ENCODE data around the gene CD6. TPM values are rescaled to one million over a fixed set of nuclear protein-coding genes. Genes with fewer than 3 reads are reported as not detected.

CD6 gene
- total RNA-seq, 1 donor from 2014 or later, result 4.2 TPM

- DNase-seq (ENCODE audit: low spot score), result no peak
These were observed 54.9 kb downstream of the CD6 start for GRCh38 chr11:61026121-61027031.

DNA sequence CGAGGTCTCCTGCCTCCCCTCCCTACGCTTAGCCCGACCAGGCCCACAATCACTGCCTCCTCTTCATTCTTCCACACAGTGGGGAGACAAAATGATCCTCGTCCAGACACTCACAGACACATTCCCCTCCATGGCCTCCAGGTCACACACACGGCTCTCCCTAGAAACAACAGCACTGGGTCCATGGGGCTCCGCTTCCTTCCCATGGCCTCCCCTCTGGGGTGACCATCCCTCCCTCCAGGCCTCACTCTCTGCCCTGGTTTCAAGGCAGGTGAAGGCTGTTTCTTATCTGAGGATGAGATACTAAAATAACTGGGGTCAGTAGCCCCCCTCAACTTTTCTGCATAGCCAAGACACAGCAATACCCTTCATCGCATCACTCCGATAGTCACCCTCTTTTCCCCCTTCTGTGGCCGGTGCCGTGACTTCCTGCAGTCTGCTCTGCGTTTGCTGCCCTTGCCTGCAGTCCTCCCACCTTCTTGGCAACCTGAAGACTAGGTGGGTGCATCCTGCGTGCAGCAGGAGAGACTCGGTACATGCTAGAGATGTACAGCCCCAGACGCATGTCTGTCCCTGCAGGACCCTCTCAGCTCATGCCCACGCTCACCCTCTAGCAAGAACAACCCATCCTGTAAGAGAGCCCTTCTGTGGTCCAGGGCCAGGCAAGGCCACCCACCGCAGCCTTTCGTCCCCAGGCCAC lies 55.8 kb downstream of the CD6 start:
- no peak for DNase-seq (ENCODE audit: low spot score)

- no peak for DNase-seq (ENCODE audit: low spot score)
These were observed 56.8 kb downstream of the CD6 start for GRCh38 chr11:61028135-61028729.

DNA sequence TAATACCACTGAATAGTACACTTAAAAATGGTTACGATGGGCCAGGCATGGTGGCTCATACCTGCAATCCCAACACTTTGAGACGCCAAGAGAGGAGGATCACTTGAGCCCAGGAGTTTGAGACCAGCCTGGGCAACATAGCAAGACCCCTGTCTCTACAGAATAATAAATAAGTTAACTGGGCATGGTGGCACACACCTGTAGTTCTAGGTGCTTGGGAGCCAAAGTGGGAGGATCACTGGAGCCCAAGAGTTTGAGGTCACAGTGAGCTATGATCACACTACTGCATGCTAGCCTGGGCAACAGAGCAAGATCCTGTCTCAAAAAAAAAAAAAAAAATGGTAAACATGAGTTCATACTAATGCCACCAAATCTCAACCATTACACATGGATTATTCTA lies 61.3 kb downstream of the CD6 start:
- no peak for DNase-seq (ENCODE audit: low spot score)

- DNase-seq (ENCODE audit: low spot score), result no peak
These were observed 61.9 kb downstream of the CD6 start for GRCh38 chr11:61033417-61033816.

DNA sequence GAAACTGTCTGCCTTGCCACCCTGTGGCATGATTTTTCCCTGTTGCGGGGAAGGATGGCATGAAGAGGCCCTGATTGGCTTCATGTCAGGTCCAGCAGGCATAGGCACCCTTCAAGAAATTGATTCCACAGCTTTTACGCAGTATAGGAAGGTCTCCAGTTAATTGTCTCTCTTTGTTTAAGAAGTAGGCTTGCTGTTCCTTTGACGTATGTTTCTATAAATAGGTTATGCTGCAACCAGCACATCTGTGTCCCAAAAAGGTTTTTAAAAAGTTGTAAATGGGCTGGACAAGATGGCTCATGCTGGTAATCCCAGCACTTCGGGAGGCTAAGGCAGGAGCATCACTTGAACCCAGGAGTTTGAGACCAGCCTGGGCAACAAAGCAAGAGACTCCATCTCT lies 62.6 kb downstream of the CD6 start:
- DNase-seq (ENCODE audit: low spot score), result no peak

GRCh38 chr11:61034704-61035525 lies 63.4 kb downstream of the CD6 start:
- DNase-seq (ENCODE audit: low spot score), result no peak

DNA sequence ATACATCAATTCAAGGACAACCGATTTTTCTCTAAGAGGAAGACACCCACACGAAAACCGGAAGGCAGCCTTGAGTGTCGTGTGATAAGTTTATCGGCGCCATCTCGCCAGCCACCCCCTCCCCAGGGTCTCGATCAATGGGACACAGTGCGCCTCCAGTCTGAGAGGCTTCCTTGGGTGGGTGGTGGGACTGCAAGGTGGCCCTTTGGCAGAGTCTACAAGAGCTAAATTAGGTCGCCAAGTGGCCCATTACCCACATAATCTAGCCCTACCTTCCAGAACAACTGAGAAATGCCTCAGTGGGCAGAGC lies 64.0 kb downstream of the CD6 start:
- DNase-seq (ENCODE audit: low spot score), result no peak

DNA sequence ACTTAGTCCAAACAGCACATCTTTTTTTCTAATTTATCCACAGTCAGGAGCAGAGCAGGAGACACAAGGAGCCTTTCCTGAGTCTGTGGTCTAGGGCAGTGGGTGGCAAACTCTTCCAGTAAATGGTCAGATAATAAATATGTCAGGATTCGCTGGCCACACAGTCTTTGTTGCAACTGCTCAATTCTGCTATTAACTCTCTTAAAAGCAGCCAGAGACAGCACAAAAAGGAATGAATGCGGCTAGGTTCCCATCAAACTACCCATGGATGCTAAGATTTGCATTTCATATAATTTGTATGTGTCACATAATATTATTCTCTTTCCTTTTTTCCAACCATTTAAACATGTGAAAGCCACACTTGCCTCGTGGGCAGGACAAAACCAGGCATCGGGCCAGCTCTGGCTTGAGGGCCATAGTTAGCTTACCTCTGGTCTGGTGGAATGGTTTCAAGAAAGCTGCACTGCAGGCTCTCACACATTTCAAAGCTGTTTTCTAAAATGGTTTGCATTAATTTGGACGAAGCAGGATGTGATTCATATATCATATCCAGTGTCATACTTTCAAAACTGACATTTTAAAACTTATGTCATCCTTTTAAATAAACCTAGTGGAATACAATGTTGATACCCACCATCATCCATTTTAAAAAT lies 66.1 kb downstream of the CD6 start:
- DNase-seq (ENCODE audit: low spot score), result no peak

- DNase-seq (ENCODE audit: low spot score), result no peak
These were observed 68.4 kb downstream of the CD6 start for GRCh38 chr11:61039916-61040315.

GRCh38 chr11:61041755-61042518 lies 70.5 kb downstream of the CD6 start:
- no peak for DNase-seq (ENCODE audit: low spot score)

GRCh38 chr11:61042537-61042936 lies 71.1 kb downstream of the CD6 start:
- DNase-seq (ENCODE audit: low spot score), result no peak

DNA sequence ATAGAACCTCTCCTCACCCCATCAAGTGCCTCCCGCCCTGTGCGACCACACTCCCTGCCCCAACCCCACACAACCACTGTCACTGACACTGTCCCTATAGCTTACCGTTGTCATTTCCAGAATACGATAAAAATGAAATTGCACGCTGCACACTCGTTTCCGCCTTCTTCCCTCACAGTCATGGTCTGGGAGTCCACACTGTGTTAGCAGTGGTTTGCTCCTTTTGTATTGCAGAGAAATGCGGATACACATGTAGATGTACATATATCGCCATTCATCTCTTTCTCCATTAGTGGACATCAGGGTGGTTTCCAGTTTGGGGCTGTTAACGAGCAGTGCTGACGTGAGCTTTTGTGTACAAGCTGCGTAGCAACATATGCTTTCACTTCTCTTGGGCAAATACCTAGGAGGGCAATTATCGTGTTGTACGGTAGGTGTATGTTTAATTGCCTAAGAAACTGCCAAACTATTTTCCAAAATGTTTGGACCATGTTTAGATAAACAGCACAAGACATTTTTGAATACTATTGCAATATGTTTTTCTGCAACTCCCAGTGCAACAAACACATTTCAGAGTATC lies 71.6 kb downstream of the CD6 start:
- no peak for DNase-seq (ENCODE audit: low spot score)

DNA sequence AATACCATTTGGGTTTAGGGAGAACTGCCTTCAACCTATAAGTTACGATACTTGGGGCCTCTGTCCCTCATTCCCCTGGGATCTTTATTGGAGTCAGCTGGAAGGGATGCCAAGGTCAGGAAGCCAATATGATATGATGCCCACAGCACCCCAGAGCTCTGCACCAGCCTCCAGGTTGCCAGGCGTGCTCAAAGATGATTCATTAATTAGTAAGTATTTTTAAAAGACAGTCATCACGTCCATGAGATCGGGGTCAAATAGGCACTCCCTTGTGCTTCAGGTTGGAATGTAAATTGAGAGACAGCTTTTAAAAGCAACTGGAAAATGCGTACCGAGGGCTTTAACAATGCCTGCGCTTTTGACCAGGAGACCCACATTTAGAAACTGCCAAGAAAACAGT lies 73.8 kb downstream of the CD6 start:
- no peak for DNase-seq (ENCODE audit: low spot score)

GRCh38 chr11:61046833-61047232 lies 75.4 kb downstream of the CD6 start:
- no peak for DNase-seq (ENCODE audit: low spot score)

GRCh38 chr11:61048368-61049062 lies 77.0 kb downstream of the CD6 start:
- DNase-seq (ENCODE audit: low spot score), result no peak

DNA sequence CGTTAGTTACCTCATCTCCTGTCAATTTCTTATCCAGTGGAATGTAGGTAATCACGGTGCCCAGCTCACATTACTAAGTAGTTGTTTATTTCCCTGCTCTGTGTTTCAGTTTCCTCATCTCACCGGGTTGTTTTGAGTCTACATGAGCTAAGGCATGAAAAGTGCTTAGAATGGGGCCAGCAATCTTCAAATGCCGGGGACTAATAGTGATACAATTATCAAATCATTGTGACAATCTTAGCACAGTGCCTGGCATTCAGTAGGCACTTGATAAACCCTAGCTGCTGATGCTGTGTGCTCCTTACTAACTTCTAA lies 77.5 kb downstream of the CD6 start:
- DNase-seq (ENCODE audit: low spot score), result no peak

DNA sequence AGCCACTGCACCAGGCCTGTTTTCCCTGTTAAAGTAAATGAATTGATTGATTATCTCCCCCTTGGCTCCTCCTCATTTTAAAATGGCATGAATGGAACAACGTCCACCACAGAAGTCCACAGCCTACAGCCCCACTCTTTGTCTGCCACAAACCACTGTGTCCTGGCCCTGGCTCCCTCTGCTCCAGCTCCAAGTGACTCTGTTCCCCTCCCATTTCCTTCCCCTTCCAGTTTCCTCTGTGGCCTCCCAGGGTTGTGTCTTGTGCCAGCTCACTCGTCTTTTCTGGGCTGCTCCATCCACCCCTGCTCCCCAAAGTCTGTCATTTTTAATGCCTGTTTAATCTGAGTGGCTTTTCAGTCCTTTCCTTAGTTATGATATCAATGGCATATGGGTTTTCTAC lies 78.4 kb downstream of the CD6 start:
- DNase-seq (ENCODE audit: low spot score), result no peak

DNA sequence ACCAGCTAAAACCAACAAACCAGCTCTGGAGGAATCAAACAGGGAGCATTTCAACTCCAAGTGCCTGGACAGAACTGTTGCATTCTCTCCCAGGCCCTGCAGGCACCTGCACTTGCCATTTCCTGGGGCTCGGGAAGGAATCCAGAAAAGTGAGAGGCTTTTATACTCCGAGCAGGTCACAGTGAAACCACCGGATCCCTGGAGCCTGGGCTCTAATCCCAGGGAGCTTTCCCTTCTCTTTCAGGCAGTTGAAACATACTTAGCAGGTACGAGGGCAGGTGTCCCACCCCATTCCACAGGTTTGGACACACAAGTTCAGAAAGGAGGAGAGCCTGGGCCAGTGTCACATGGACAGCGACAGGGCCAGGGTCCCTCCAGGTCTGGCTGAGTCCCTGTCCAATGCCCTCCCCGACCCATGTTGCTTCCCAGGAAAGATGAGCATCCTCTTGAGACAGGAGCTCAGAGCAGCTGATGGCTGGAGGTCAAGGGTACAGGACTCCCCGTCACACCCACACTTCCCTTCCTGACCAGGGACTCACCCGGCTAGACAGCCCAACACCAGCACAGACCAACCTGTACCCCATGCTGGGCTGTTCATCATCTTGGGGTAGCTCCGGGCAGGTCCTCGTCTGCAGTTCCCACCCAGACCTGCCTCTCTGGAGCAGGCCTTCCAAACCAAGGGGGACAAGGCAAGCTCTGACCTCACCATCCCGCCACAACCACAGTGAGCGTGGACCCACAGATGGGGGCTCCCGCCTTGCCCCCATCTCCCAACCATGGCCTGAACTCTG lies 80.9 kb downstream of the CD6 start:
- no peak for DNase-seq (ENCODE audit: low spot score)

Data from ureter (tissue), 1 donor.